Keratinocyte (primary cell): ENCODE measurements around the gene PIGX. TPM values are rescaled to one million over a fixed set of nuclear protein-coding genes. Genes with fewer than 3 reads are reported as not detected.
"Not testable (repeated sequence)": the region's sequence is repeated elsewhere in the genome, so short reads cannot be mapped to it uniquely, and the experiment has no call there.

Experiments used
- DNase-seq: peaks from one replicate; pipeline ENCODE4 v3.0.0-alpha.2; 2011; ENCODE audit warnings: low read depth, missing footprints, low spot score
- FAIRE-seq: peaks from 2 replicates; lab custom pipeline; 2011; peaks lifted over from hg19 to GRCh38; lab: Jason Lieb, UNC
- H2AFZ ChIP-seq: 2 replicates; pipeline ENCODE4 v1.6.0; 2012; ENCODE audit warnings: low read length, control low read depth, inconsistent platforms; ENCODE audit not compliant: control insufficient read depth
- H3K27ac ChIP-seq: 2 replicates; pipeline ENCODE4 v1.5.1; 2011; ENCODE audit warnings: low read length; ENCODE audit not compliant: control insufficient read depth, insufficient read depth
- H3K27me3 ChIP-seq: 3 replicates; pipeline ENCODE4 v1.6.0; 2011; ENCODE audit warnings: low read length; ENCODE audit not compliant: control insufficient read depth, insufficient read depth; ENCODE audit errors: extremely low read depth
- H3K36me3 ChIP-seq, 2 experiments: 2 replicates in 1 of 2; 3 replicates in 1 of 2; pipeline ENCODE4 v1.5.1; 2011; ENCODE audit warnings: low read length in 2 of 2, mild to moderate bottlenecking in 1 of 2; ENCODE audit not compliant: control insufficient read depth in 2 of 2, insufficient read depth in 2 of 2; ENCODE audit errors: extremely low read depth in 1 of 2
- H3K4me1 ChIP-seq: 3 replicates; pipeline ENCODE4 v1.5.1; 2011; ENCODE audit warnings: low read length; ENCODE audit not compliant: control insufficient read depth, insufficient read depth; ENCODE audit errors: extremely low read depth
- H3K4me2 ChIP-seq: 3 replicates; pipeline ENCODE4 v1.6.0; 2011; ENCODE audit warnings: low read depth, low read length; ENCODE audit not compliant: control insufficient read depth, insufficient read depth; ENCODE audit errors: extremely low read depth
- H3K4me3 ChIP-seq, 3 experiments: fragments of 200-600 bp in 1 of 3; sonication (generic) in 1 of 3; 2 replicates in 2 of 3; 3 replicates in 1 of 3; pipeline ENCODE4 v1.5.1; 2011 to 2016; ENCODE audit warnings: low read length in 3 of 3, mild to moderate bottlenecking in 3 of 3, control low read depth in 2 of 3, inconsistent platforms in 1 of 3, low read depth in 1 of 3, mixed read lengths in 1 of 3, mixed run types in 1 of 3, moderate library complexity in 1 of 3; ENCODE audit not compliant: control insufficient read depth in 2 of 3, insufficient read depth in 2 of 3; ENCODE audit errors: extremely low read depth in 1 of 3
- H3K79me2 ChIP-seq: 2 replicates; pipeline ENCODE4 v1.6.0; 2012; ENCODE audit warnings: low read length; ENCODE audit not compliant: control insufficient read depth, insufficient read depth
- H3K9ac ChIP-seq: 3 replicates; pipeline ENCODE4 v1.6.0; 2011; ENCODE audit warnings: low read length; ENCODE audit not compliant: control insufficient read depth, insufficient read depth; ENCODE audit errors: extremely low read depth
- H3K9me1 ChIP-seq: 3 replicates; pipeline ENCODE4 v1.6.0; 2011; ENCODE audit warnings: low read length; ENCODE audit not compliant: control insufficient read depth, insufficient read depth; ENCODE audit errors: extremely low read depth
- H3K9me3 ChIP-seq: 2 replicates; pipeline ENCODE4 v1.5.1; 2012; ENCODE audit warnings: low read depth, low read length; ENCODE audit not compliant: control insufficient read depth
- H4K20me1 ChIP-seq: 3 replicates; pipeline ENCODE4 v1.6.0; 2011; ENCODE audit warnings: low read length; ENCODE audit not compliant: control insufficient read depth, insufficient read depth; ENCODE audit errors: extremely low read depth
- CTCF ChIP-seq, 3 experiments: IDR thresholded peaks in 1 of 3; conservative IDR thresholded peaks in 1 of 3; optimal IDR thresholded peaks in 1 of 3; 2 replicates in 2 of 3; 3 replicates in 1 of 3; pipeline versions ENCODE3 to v1.5.1; 2011; ENCODE audit warnings: low read length in 3 of 3, mild to moderate bottlenecking in 3 of 3, moderate library complexity in 2 of 3, control low read depth in 1 of 3, inconsistent platforms in 1 of 3; ENCODE audit not compliant: insufficient read depth in 2 of 3; ENCODE audit errors: extremely low read depth in 1 of 3
- EZH2 ChIP-seq: IDR thresholded peaks from one replicate; pipeline ENCODE4 v1.6.1; 2012; ENCODE audit warnings: inconsistent platforms, mild to moderate bottlenecking, low read length, moderate library complexity
- dilution Hi-C: fragments of 300-500 bp; cut with MboI; formaldehyde crosslinking; loops from one replicate; pipeline ENCODE4 v1.7.0; 2020; ENCODE audit warnings: low sequenced_read_pairs; ENCODE audit not compliant: extremely low pct_ligation_motif_present
- polyA plus RNA-seq, 5 experiments: library from polyadenylated mRNA; depleted of rRNA in 3 of 5; stranded (reverse) in 3 of 5; stranded (forward) in 1 of 5; unstranded in 1 of 5; fragments of >200 nt; gene quantifications; 1 replicate in 1 of 5; 2 replicates in 3 of 5; 3 replicates in 1 of 5; pipeline versions ENCODE4 v1.2.1 to v1.2.3, GENCODE V29; 2011 to 2012; ENCODE audit warnings: missing spikeins in 2 of 5, low read depth in 1 of 5, low replicate concordance in 1 of 5

PIGX gene
- polyA plus RNA-seq, 1 donor (not counting 4 experiments of a cell fraction or from before 2014, with no cell fraction given) = 25.0 TPM

GRCh38 chr3:196740481-196741248 lies 28.5 kb downstream of the PIGX start:
- no peaks in the 10 kb centered on the region for H3K4me1 ChIP-seq
- H3K4me3 ChIP-seq = peak overlapping the region; percentile 80 to 85 (median 83)
- H3K9me1 ChIP-seq = no peaks in the 10 kb centered on the region
- peak overlapping the region; percentile 96 for H3K4me2 ChIP-seq
- peak overlapping the region; percentile 94 for H3K27ac ChIP-seq
- FAIRE-seq (no peak), DNase-seq (no peak)
- peak overlapping the region; percentile 24 for H2AFZ ChIP-seq
- H3K9ac ChIP-seq = peak overlapping the region; percentile 93
- peaks cover 0 to 1% of the 10 kb centered on the region in 2 experiments for H3K36me3 ChIP-seq
- peaks cover 3% of the 10 kb centered on the region for H4K20me1 ChIP-seq
- dilution Hi-C loops = no loop called here
- TF ChIP-seq EZH2 (no peak), CTCF (optimal IDR thresholded peaks at IDR 0.05 in 1 of 3, IDR thresholded peaks at IDR 0.05 in 1 of 3, conservative IDR thresholded peaks at IDR 0.05 in 1 of 3; ENCODE audit: extremely low read depth in 1 of 3, insufficient read depth in 2 of 3, low read length in 3 of 3) (no peak)
- H3K79me2 ChIP-seq = peaks cover 57% of the 10 kb centered on the region
- H3K27me3 ChIP-seq = no peaks in the 10 kb centered on the region
- no peaks in the 10 kb centered on the region for H3K9me3 ChIP-seq

GRCh38 chr3:196741249-196741889 lies 29.2 kb downstream of the PIGX start:
- FAIRE-seq (peak; percentile 26), DNase-seq (no peak)
- H4K20me1 ChIP-seq = peaks cover 3% of the 10 kb centered on the region
- no peaks in the 10 kb centered on the region for H3K9me3 ChIP-seq
- peak overlapping the region; percentile 93 for H3K9ac ChIP-seq
- no peak for TF ChIP-seq CTCF (optimal IDR thresholded peaks at IDR 0.05 in 1 of 3, IDR thresholded peaks at IDR 0.05 in 1 of 3, conservative IDR thresholded peaks at IDR 0.05 in 1 of 3; ENCODE audit: extremely low read depth in 1 of 3, insufficient read depth in 2 of 3, low read length in 3 of 3)
- TF ChIP-seq EZH2 = no peak
- H3K4me2 ChIP-seq = peak overlapping the region; percentile 96
- peak overlapping the region; percentile 80 to 85 (median 83) for H3K4me3 ChIP-seq
- no peaks in the 10 kb centered on the region for H3K4me1 ChIP-seq
- H3K27ac ChIP-seq = peak overlapping the region; percentile 94
- H2AFZ ChIP-seq = no peak overlapping the region
- peaks cover 64% of the 10 kb centered on the region for H3K79me2 ChIP-seq
- H3K9me1 ChIP-seq = no peaks in the 10 kb centered on the region
- peaks cover 0 to 1% of the 10 kb centered on the region in 2 experiments for H3K36me3 ChIP-seq
- dilution Hi-C loops = no loop called here
- no peaks in the 10 kb centered on the region for H3K27me3 ChIP-seq

GRCh38 chr3:196743569-196743968 lies 31.4 kb downstream of the PIGX start:
- H3K27me3 ChIP-seq, FAIRE-seq, H4K20me1 ChIP-seq, dilution Hi-C loops, H3K27ac ChIP-seq, H3K4me2 ChIP-seq, H2AFZ ChIP-seq, H3K4me1 ChIP-seq, DNase-seq, H3K9ac ChIP-seq, H3K9me1 ChIP-seq, H3K9me3 ChIP-seq, H3K36me3 ChIP-seq, H3K4me3 ChIP-seq: not testable (repeated sequence)
- H3K79me2 ChIP-seq = peaks cover 86% of the 10 kb centered on the region
